Dedifferentiated amniotic fluid mesenchymal stem cell (primary cell): ENCODE data around the gene COL16A1.

Experiments
- DNase-seq: peaks from one replicate; pipeline ENCODE4 v3.0.0-alpha.2; 2016; ENCODE audit errors: extremely low spot score

COL16A1 gene

DNA sequence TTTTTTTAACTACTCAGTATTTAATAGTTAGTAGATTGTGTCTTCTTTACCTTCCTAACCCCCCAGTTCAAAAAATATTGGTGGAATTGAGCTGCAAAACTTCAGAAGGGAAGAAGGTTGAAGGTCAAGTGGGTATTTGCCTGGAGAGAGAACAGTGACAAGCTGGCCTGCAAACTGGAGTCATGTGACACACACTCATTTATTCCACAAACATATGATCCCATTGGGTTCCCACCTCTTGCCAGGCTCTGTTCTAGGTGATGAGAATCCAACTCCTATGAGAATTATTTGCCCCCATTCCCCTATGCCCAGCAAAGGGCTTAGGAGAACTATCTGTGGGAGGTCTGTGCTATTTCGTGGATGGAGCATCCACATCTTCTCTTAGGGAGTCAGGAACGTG is 55.6 kb downstream of the COL16A1 start:
- DNase-seq: no peak

DNA sequence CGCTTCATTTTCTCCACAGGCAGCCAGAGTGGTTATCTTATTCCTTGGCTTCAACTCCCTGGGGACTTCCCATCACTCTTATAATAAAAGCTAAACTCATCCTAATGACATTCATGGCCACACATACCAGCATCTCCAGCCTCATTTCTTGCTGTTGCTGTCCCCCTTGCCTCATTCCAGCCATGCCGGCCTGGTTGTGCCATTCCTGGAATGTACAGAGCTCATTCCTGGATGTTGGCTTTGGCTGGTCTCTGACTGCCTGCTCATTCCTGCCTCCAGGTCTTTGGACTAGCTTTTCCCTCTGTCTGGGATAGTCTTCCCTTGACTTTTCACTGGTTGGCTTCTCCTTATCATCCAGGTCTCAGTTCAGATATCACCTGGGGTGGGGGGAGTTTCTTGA is 56.7 kb downstream of the COL16A1 start:
- peak; percentile 59 for DNase-seq

DNA sequence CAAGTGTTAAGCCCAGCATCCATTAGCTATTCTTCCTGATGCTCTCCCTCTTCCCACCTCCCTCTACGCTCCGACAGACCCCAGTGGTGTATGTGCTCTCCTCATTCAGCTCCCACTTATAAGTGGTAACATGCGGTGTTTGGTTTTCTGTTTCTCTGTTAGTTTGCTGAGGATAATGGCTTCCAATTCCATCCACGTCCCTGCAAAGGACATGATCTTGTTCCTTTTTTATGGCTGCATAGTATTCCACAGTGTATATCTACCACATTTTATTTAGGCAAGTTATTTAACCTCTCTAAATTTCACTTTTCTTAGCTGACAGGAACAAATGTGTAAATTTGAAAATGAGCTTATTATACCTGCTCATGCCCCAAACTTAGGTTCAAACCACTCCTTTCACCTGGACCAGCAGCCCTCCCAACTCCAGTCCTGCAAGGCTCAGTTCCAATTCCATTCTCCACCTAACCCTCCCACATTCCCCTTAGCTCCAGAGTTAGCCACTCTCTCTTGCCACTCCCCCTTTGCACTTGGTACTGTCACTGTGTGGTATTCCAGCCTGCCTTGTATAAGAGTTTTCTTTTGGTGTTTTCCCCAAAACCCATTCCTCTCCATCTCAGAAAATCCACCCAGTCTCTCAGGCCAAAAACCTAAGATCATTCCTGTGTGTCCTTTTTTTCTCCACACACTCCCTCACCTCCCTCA is 57.4 kb downstream of the COL16A1 start:
- DNase-seq: no peak

DNA sequence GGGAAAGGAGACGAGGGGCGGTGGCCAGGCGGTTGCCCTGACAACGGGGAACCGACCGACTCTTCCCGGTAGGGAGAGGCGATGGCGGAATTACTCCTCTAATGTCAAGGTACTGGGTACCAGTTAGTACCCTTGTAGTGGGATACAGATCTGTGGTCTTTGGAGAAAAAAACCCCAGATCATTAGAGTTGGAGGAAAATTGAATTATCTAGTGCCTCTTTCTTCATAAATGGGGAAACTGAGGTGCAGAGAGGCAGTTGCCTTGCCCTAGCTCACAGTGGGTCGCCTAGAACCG is 58.6 kb downstream of the COL16A1 start:
- no peak for DNase-seq

DNA sequence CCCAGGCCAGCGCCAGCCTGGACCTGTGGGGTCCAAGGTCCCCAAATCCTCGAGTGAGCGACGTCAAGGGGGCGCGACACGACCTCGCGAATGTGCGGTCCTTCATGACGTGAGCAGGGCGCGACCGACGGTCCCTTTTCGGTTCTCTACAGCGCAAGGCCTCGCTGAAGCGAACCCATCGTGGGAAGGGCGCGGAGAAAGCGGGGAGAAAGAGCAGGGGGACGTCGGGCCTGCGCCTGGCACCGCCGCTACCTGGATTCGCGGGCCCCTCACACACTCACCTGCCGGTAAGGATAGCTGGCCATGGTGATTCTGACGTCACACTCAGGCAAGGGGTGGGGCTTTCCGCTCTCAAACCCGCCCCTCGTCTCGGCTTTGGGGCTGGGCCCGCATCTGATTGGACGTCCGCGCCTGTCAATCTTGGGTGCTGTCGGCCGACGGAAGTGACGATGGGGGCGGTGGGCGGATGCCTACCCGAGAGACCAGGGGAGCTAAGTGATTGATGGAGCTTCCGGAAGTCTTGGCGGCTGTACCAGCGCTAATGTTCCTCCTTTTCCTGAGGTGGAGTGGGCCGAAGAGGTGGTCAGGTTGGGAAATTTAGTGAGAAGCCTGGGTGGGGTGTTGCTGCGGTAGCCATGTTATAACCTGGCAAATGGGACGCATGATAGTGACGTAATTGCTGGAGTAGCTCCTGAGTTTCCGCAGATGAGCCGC is 59.1 kb downstream of the COL16A1 start, which contains the start of gene PEF1:
Gene PEF1 (minus strand): TSS at position 317 of the 714 bp plus-strand sequence. CDS start 12 bp downstream, at position 305.
- peak; percentile 99 for DNase-seq

DNA sequence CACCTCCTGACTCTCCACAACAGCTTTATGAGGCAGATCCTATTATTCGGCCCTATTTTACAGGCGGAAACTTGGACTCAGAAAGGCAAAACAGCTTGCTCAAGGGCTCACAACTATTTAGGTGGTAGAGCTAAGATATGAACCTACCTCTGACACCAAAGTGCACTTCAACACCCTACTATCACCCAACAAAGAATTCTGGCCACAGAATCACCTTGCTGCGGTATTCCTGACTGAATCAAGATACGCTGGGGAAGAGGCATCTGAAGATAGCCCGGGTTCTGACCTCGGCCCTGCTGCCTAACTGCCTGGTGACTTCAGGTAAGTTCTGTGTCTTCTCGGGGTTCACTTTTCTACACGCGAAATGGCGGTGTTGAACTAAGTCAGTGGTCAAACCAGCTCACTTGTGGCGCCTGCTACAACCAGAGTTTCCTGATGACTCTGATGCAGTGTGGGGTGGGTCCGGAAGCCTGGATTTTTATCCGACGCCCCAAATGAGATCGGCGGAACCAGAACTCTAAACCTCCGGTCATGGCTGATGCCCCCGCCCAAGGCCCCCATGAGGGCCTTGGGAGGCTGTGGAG is 59.7 kb downstream of the COL16A1 start:
- no peak for DNase-seq

DNA sequence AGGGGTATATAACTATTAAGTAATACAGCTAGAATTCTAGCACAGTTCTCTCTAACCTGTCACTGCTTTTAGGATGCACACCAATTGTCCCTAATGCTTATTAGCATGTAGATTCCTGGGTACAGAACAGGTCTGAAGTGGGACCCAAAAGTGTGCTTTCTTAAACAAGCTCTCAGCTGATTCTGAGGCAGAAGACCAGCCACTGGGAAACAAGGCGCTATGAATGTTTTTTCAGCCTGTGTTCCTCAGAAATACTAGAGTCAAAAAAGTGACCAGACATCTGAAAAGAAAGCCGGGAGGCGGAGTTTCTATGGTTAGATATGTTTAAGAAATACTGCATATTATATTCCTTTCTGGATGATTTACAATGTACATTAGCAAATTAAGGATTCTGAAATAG is 60.9 kb downstream of the COL16A1 start:
- DNase-seq: no peak

DNA sequence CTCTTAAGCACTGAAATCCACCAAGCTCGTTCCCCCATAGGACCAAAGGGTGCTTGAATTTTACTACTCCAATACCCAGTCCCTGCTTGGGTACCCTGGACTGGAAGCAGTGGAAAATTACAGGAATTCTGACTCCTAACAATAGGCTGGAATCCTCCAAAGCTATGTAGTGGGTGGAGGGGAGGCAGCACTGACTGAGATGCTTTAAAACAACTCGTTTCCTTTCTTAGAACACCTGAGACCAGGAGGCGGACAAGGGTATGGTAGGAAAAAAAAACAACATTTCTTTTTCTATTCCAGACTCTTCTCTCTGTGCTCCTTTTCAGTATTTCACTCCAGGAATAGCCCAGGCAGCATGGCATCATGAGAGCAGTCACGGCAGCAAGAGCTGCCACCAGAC is 61.5 kb downstream of the COL16A1 start:
- no peak for DNase-seq

DNA sequence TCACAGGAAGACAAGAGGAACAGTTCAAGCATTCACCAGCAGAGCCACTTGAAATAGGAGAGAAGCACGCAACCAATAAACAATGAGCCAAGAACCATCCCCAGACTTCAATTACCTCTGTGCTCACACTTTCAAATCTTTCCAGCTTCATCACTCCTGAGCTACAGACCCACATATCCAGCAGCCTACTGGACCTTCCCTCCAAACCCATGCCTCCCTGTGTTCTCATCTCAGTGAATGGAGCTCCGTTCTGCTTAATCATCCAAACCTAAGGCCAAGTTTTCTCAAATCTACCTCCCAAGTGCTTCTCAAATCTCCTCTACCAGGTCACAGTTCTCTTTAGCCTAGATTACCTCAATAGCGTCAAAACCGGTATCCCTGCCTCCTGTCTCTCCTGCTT is 62.9 kb downstream of the COL16A1 start:
- no peak for DNase-seq

DNA sequence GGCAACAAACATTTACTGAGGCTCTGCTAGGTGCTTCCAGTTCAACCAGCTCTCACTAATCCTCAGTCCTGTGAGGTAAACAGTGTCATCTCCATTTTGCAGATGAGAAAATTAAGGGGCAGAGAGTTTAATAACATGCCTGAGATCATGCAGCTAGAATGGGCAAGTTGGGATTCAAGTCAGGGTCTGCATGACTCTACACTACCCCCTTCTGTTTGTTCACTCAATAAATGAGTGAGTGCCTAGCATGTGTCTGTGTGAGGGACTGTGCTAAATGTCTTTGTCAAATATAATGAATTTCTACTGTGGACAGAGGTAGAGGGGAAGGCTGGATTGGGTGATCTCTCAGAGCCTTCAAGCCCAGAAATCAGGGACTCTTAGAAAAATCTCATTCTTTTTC is 63.6 kb downstream of the COL16A1 start:
- DNase-seq: no peak

DNA sequence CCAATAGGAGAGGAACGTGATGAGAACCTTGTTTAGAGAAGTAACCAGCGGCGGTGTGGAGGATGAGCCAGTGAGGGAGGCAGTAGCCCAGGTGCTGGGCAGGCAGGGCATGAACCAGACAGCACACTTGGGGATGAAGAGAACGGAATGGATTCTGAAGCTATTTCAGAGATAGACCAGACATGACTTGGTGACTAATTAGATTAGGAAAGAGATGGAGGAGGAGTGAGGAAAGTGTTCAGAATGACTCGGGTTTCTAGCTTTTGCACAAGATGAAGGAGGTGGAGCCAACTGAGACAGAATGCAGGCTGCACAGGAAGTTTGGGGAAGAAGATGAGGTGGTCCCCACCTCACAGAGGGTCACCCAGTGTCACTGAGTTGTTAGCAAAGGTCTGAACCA is 64.3 kb downstream of the COL16A1 start:
- DNase-seq: no peak

DNA sequence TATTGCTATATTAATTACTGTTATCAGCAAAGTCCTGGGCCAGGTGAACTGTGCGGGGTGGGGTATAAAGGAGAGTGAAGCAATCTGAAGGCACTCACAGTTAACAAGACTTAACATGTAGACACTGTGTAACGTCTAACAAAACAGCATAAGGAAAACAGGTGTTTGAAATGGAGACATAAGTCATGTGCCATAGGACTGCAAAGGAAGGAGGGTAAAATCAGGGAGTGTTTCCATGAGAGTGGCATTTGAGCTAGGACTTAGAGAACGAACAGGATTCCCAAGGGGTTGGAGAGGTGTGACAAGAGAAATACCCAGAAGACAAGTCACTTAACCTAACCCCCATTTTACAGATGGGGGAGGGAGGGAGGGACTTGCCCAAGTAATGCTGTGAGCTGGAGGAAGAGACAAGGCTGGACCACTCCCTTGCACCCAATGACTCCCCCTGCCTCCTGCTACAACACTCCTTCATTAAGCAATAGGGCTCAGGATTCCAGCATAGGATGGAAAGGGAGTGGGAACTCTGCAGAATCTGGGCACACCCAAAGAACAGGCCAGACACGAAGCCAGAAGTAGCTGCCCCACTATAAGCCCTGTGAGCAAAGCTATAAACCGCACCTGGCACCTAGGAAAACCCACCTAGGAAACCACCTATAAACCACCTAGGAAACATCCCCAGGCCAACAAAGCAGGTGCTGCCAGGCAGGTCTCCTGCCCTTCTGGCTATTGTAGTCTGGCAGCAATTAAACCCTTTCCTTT is 65.7 kb downstream of the COL16A1 start:
- DNase-seq: no peak

DNA sequence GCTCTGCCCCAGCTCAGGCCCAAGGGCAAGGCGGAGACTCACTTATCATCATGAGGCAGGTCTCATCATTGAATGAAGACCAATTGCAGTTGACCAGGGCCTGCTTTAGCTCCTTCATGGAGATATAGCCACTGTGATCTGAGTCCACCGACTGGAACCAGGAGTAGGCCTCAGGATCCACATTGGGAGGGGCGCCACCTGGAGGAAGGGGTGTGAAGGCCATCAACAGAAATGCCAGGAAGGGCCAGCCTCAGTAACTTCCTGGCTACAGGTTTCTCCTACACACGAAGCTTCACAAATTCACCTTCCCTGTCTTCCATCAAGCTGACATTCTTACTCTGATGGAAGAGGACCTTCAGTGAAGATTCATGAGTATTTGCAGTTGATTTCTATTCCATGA is 70.7 kb downstream of the COL16A1 start:
- DNase-seq: no peak

DNA sequence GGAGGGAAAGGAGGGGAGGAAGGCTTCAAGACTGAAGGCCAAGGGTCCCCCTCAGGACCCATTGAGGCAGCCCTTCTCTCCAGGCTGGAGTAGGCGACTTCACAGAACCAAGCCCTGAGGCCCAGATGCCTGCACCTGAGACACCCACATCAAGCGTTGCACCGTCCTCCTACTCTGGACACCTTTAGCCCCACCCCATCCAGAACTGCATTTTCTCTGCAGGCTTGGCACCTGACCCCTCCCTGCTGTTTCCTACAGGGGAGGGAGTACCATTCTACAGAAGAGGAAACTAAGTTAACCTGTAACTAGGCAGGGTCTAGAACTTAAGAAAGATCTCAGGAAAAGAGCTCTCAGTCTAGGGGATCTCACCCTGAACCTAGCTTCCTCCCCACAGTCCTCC is 71.2 kb downstream of the COL16A1 start:
- DNase-seq: no peak

DNA sequence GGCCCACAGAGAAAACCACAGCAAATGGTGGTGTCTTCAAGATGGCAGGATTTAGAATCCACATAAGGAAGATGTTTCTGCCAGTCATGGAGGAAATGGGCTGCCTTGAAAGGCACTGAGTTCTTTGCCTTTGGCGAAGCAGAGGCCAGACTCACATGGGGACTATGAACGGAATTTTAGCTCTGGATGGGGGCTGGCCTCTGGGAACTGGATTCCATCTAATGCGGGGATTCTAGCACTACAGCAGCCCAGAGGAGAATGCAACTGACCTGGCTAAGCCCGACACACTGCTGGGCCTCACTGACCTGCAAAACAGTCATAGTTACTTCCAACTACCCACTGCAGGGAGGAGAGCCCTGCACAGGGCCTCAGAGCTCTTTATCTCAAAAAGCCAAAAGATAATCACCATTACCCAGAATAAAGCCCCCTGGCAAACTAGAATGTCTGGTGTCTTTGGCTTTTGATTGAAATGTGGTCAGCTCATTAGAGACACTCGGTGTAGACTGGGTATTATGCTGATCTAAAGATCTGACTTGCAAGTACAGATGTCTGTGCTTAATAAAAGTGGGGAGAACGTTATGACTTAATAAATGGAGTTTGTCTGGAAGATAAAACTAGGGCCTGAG is 74.8 kb downstream of the COL16A1 start:
- no peak for DNase-seq

DNA sequence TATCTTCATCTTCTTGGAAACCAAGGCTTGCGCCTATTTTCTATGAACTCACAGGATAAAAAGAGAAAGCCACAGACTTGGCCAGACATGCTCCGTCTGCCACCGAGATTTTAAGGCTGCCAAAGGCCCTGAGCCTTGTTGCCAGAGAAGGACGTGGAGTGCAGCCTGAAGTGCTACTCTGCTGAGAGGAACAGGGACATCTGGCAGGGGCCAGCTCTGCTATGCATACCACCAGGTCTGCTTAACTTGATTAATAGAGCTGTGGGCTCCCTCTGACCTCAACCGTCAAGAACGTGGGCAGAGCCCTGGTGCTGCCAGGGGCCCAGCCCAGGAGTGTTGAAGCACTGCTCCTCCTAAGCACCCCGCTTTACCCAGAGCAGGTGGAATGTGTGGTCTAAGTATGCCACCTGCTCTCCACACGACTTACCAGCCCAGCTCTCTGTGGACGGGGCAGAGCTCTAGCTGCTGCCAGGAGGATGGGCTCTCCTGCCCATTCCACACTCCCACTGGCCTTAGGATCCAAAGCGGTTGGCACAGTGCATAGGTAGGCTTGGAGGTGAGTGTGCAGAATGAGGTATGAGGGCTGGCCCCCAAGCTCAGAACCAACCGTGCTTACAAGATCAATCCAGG is 75.8 kb downstream of the COL16A1 start:
- DNase-seq: no peak

DNA sequence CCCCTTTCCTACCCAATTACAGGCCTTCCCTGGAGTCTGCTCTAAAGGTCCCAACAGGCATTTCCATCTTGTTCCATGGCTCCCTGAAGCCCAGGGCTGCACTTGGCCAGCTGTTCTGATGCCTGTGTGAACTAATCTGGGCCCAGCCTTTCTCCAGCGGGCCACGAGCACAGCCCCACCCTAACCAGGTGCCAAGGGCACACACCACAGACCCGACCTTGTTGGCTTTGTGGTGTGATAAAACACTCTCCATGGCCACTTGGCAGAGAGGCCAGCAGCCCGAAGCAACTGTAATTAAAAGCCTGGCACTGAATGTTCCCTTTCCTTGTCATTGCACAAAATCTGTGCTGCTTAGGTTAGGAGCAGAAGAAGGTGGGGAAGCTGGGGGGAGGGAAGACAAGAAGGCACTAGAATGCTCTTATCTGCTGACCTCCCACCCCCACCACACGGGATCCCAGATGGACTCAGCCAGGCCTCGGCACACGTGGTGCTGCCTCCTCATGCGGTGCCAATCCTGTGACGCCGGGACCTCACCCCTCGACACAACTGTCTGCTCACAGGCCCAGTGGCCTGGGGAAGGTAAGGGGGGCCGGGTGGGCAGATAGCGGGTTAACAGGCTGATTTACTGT is 76.4 kb downstream of the COL16A1 start:
- DNase-seq: no peak

DNA sequence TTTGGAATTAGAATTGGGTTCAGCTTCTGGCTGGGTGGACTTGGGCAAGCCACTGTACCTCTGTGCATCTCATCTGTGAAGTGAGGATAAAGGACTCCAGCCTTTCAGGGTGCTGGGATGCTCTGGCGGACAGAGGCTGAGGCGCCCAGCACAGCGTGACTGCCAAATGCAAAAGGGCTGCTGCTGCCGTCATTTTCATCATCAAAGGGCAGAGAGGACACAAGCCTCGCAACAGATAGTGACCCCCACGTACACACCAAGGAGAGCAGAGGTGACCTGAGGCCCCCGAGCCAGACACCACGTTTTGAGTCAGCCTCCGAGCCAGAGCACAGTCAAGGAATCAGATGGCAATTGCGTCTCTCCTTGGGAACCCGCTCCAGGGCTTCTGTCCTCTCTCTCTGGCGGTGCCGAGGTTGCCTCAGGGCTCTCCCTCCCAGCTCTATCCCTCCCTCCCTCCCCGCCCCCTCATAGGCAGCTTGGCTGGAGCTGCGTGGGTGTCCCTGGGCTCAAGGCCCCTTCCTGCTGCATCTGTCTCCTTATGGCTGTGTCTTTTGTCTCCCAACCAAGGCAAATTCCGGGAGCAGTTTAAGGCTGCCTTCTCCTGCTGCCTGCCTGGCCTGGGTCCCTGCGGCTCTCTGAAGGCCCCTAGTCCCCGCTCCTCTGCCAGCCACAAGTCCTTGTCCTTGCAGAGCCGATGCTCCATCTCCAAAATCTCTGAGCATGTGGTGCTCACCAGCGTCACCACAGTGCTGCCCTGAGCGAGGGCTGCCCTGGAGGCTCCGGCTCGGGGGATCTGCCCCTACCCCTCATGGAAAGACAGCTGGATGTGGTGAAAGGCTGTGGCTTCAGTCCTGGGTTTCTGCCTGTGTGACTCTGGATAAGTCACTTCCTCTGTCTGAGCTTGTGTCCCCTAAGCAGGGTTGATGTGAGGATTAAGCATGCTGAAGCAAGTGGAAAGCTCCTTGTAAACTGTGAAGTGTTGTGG is 77.3 kb downstream of the COL16A1 start:
- no peak for DNase-seq

DNA sequence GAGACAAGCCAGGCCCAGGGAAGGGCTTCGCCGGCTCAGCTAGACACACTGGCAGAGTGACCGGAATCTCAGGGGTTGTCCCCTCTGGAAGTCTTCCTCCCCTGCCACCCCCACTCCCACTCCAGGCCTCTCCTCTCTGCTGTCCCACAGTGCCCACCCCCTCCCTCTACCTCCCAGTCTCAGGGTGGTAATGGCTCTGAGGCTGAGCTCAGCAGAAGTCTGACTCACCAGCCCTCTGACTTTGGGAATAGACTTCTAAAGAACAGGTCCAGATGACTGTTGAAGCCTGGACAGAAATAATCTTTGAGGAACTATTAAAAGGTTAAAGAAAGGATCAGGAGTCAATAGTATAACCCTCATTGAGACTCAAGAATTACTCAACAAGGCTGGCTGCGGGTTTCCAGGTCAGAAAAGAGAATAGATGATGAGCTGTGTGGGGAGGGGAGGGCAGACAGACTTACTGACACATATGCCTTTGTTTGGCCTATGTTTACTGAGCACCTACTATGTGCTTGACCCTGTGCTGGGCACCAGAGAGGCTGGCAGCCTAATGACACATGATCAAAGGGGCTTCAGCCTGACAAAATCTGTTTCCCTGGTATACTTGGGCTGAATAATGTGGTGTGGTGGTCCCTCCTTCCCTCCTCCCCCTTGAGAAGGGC is 78.1 kb downstream of the COL16A1 start:
- no peak for DNase-seq
